Adrenal gland (tissue), 12 donors: Measurements from ENCODE around the gene HK2. TPM values are rescaled to one million over a fixed set of nuclear protein-coding genes. Genes with fewer than 3 reads are reported as not detected.

ENCODE experiments used
- DNase-seq, 7 donors: peaks; one replicate each; pipeline ENCODE4 v3.0.0-alpha.2; 2019 to 2020
- H3K27ac ChIP-seq, 5 donors: fragments of 200-600 bp; sonication (generic) in 4 of 5; 1 replicate in 3 of 5; 2 replicates in 2 of 5; pipeline versions ENCODE4 v1.5.1 to v1.8.0; 2016 to 2020; ENCODE audit warnings: mild to moderate bottlenecking in 1 of 5
- H3K27me3 ChIP-seq: fragments of 200-600 bp; 2 replicates; pipeline ENCODE4 v1.8.0; 2021
- H3K36me3 ChIP-seq, 2 donors: fragments of 200-600 bp; replicated peaks in 1 of 2; 1 replicate in 1 of 2; 2 replicates in 1 of 2; pipeline versions ENCODE4 v1.5.1 to v1.8.0; 2018 to 2022
- H3K4me1 ChIP-seq, 2 donors: fragments of 200-600 bp; replicated peaks in 1 of 2; 1 replicate in 1 of 2; 2 replicates in 1 of 2; pipeline versions ENCODE4 v1.5.1 to v1.8.0; 2018 to 2021
- H3K4me3 ChIP-seq, 4 donors: fragments of 200-600 bp; sonication (generic) in 3 of 4; one replicate each; pipeline ENCODE4 v1.5.1; 2016 to 2018
- H3K9me3 ChIP-seq, 3 donors: fragments of 200-600 bp; sonication (generic) in 1 of 3; replicated peaks in 1 of 3; 1 replicate in 2 of 3; 2 replicates in 1 of 3; pipeline versions ENCODE4 v1.5.1 to v1.8.0; 2016 to 2021
- POLR2A ChIP-seq, 2 donors: fragments of 450-650 bp; IDR thresholded peaks; one replicate each; pipeline ENCODE4 v1.6.1; 2017; ENCODE audit warnings: antibody characterized with exemption in 2 of 2, mild to moderate bottlenecking in 2 of 2, moderate library complexity in 1 of 2
- WGBS, 4 donors: extraction: QIAGEN DNeasy Blood & Tissue Kit in 2 of 4; methylation state at CpG; one replicate each; pipeline versions ENCODE4 v1.1.5 to v1.1.7; 2013 to 2017; 5-methylcytosine and 5-hydroxymethylcytosine counted together
- intact Hi-C, 2 donors: fragments of 100-400 bp; cut with DNase I; formaldehyde crosslinking; loops; one replicate each; pipeline versions ENCODE4 v1.14.1 to v1.15.0; 2022 to 2023
- polyA plus RNA-seq, 3 donors: library from polyadenylated mRNA; stranded (reverse); fragments of 200-250 nt in 2 of 3; fragments of 350-450 nt in 1 of 3; fragmentation: Illumina TruSeq in 1 of 3; extraction: RNeasy Lipid Tissue Mini Kit (QIAGEN cat#74804) in 1 of 3; gene quantifications; one replicate each; pipeline ENCODE4 v1.2.3, GENCODE V29; 2013 to 2014
- total RNA-seq, 9 donors: library from RNA; depleted of rRNA in 4 of 9; stranded (reverse); fragments of >200 nt in 4 of 9; fragments of 120-200 nt in 1 of 9; fragmentation: NEBNext Ultra II Directional in 1 of 9; extraction: Animal tissue kit (Norgen Biotek cat#: 25700) in 1 of 9; gene quantifications; one replicate each; pipeline versions ENCODE4 v1.1.0 to v1.2.4, GENCODE V29; 2013 to 2023
- TF ChIP-seq, protein P1 (sequence below), 6 experiments: fragments of 450-650 bp in 4 of 6; fragments of 200-600 bp in 2 of 6; sonication (generic) in 1 of 6; IDR thresholded peaks; 1 replicate in 5 of 6; 2 replicates in 1 of 6; pipeline versions ENCODE4 v1.5.1 to v1.8.0; 2016 to 2021; ENCODE audit warnings: antibody characterized with exemption in 6 of 6, mild to moderate bottlenecking in 2 of 6, moderate library complexity in 1 of 6
- donor health status: healthy with polysubstance abuse.
- donor health status: Bipolar disorder and iron deficiency.
- donor health status: DM: yes; HTN: yes; CAD: no.
- donor health status: DM: no; HTN: no; CAD: no.
- donor health status: DM: no; HTN: no; CAD: no.
- donor health status: DM: yes; HTN: yes; CAD: no.

Gene HK2
- total and polyA plus RNA-seq, 12 donors, result 1.2 to 11.7 (median 5.0) TPM

DNA sequence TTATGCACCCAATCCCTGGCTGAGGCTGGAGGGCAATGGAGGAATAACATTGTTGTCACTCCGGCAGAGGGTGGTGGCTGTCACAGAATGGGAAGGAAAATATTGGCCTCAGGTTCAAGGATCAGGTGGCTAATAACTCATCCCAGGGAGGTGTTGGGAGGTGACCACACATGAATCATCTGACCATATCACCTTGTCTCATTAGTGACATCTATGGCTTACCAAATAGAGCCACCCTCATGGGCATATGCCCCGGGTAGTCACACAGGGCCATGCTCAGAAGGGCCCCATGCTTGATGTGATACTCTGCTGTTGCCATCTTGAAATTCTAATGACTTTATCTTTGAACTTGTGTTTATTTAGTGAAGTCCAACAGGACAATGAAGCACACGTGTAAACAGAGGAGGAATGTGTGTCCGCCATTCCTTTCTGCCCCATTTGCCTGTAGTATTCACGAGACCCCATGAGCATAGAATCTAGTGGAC, 27.5 kb upstream of the HK2 start:
- H3K27ac ChIP-seq, result no peak overlapping the region
- H3K9me3 ChIP-seq, result no peaks in the 10 kb centered on the region
- WGBS, 4 donors, result 83 to 88% (median 85%) methylated on average over 4 to 5 of the region's 5 CpGs
- no peak overlapping the region for H3K4me3 ChIP-seq
- no peaks in the 10 kb centered on the region for H3K36me3 ChIP-seq
- intact Hi-C loops, result no loop called here
- H3K4me1 ChIP-seq, result no peaks in the 10 kb centered on the region
- no peaks in the 10 kb centered on the region for H3K27me3 ChIP-seq
- DNase-seq, result no peak
- no peak for TF ChIP-seq POLR2A (IDR thresholded peaks at IDR 0.05)
- TF ChIP-seq, protein P1, sequence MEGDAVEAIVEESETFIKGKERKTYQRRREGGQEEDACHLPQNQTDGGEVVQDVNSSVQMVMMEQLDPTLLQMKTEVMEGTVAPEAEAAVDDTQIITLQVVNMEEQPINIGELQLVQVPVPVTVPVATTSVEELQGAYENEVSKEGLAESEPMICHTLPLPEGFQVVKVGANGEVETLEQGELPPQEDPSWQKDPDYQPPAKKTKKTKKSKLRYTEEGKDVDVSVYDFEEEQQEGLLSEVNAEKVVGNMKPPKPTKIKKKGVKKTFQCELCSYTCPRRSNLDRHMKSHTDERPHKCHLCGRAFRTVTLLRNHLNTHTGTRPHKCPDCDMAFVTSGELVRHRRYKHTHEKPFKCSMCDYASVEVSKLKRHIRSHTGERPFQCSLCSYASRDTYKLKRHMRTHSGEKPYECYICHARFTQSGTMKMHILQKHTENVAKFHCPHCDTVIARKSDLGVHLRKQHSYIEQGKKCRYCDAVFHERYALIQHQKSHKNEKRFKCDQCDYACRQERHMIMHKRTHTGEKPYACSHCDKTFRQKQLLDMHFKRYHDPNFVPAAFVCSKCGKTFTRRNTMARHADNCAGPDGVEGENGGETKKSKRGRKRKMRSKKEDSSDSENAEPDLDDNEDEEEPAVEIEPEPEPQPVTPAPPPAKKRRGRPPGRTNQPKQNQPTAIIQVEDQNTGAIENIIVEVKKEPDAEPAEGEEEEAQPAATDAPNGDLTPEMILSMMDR (IDR thresholded peaks at IDR 0.05), result no peak

DNA sequence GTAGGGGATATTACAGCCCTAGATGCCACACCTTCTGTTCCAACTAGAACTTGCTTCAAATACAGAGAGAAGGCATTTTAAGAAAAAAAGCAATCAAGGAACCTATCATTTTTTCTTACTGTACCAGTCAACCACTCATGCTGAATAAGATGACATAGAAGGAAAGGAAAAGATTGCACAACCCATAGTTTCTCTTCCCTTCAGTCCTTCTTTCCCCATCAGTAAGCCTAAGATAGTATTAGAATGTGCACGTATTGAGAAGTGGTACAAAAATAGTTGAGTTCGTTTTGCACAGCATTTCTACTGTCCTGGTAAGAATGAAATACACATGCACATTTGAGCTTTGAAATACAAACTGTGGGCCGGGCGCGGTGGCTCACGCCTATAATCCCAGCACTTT, 27.0 kb upstream of the HK2 start:
- no peaks in the 10 kb centered on the region for H3K4me1 ChIP-seq
- intact Hi-C loops, result no loop called here

DNA sequence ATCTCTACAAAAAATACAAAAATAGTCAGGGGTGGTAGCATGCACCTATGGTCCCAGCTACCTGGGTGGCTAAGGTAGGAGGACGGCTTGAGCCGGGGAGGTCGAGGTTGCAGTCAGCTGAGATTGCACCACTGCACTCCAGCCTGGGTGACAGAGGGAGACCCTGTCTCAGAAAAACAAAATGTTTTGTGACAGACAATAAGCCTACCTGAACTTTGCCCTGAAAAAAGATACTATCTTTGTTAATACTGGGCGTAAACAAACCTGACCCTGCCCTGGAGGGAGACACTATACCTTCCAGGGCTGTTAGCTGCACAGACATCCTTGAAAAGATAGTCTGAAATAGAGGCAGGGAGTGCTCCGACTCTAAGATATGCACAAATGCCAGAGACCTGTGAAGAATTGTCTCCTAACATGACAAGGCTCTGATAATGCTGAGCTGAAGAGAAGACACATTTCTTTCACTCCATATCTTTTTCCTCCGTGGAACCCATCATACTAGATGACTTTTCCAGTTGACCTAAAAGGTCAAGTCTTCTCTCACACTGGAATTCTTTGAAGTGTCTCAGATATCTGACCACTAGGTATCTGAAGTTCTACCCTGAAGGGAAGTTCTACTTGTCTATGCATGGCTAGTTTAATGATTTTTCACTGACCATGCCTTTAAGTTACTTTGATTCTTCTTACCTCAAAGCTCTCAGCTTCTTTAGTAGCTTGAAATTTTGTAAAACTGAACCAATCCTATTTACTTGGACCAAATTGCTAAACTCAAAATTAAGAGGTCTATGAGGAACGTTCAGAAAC, 20.9 kb upstream of the HK2 start:
- Histone ChIP-seq H3K36me3 (no peaks in the 10 kb centered on the region), H3K4me3 (no peak overlapping the region), H3K27ac (no peak overlapping the region), H3K9me3 (no peaks in the 10 kb centered on the region), H3K27me3 (no peaks in the 10 kb centered on the region), H3K4me1 (no peaks in the 10 kb centered on the region)
- TF ChIP-seq POLR2A (IDR thresholded peaks at IDR 0.05), result no peak
- TF ChIP-seq, protein P1 (IDR thresholded peaks at IDR 0.05), result no peak
- 51 to 64% (median 62%) methylated on average over 7 of the region's 7 CpGs for WGBS, 4 donors
- intact Hi-C loops, result no loop called here
- DNase-seq, result no peak

More for the DNA sequence above, 27.0 kb upstream of the HK2 start:
- no peak for DNase-seq
- 70 to 79% (median 75%) methylated on average over 6 of the region's 6 CpGs for WGBS, 4 donors
- Histone ChIP-seq H3K27ac (no peak overlapping the region), H3K27me3 (no peaks in the 10 kb centered on the region), H3K36me3 (no peaks in the 10 kb centered on the region), H3K9me3 (no peaks in the 10 kb centered on the region), H3K4me3 (no peak overlapping the region)
- TF ChIP-seq, protein P1 (IDR thresholded peaks at IDR 0.05), result no peak
- no peak for TF ChIP-seq POLR2A (IDR thresholded peaks at IDR 0.05)

DNA sequence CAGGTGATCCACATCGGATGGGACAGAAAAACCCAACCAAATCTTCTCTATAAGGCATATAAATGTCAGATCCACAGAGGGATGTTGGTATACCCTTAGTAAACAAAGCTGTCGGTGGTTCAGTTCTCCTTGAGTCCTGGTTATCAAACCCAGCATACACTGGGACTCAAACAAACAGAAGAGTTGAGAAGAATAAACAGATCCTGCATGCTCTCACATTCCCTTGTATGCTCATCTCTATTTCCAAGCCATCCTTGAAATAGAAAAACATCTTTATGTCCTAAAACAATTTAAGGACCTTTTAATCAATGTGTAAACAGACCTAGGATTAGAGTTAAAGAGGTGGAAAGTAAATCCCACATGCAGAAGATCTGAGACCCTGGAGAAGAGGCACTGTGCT, 19.8 kb upstream of the HK2 start:
- Histone ChIP-seq H3K4me1 (no peaks in the 10 kb centered on the region), H3K36me3 (no peaks in the 10 kb centered on the region), H3K27ac (no peak overlapping the region), H3K9me3 (no peaks in the 10 kb centered on the region), H3K4me3 (no peak overlapping the region), H3K27me3 (no peaks in the 10 kb centered on the region)
- DNase-seq, result no peak
- no peak for TF ChIP-seq POLR2A (IDR thresholded peaks at IDR 0.05)
- TF ChIP-seq, protein P1 (IDR thresholded peaks at IDR 0.05), result no peak
- whole genome bisulfite sequencing, 4 donors, result 79 to 88% (median 79%) methylated on average over 2 of the region's 2 CpGs
- intact Hi-C loops, result no loop called here
